GM12872 (cell line): ENCODE results near the gene CSF3R.

Experiments used
- TF ChIP-seq, protein P1 (sequence below): IDR thresholded peaks from 3 replicates; pipeline ENCODE4 v1.5.1; 2011; ENCODE audit warnings: low read depth, mild to moderate bottlenecking, low read length, moderate library complexity; ENCODE audit not compliant: insufficient read depth

CSF3R gene

DNA sequence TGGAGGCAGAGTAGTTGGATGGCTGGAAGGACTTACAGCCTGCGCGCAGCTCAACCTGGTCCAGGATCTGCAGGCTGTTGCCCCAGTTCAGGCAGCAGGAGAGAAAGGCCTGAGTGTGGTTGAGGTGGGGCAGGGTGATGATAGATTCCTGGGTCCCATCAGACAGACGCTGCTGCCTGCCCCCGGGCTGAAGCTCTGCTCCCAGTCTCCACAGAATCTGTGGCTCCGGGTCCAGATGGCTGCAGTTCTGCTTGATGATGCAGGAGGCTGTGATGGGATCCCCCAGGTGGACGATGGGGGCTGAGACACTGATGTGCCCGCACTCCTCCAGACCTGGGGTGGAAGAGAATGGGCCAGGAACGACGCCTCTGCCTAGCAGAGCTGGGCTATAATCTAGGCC, 7.4 kb downstream of the CSF3R start:
- TF ChIP-seq, protein P1, sequence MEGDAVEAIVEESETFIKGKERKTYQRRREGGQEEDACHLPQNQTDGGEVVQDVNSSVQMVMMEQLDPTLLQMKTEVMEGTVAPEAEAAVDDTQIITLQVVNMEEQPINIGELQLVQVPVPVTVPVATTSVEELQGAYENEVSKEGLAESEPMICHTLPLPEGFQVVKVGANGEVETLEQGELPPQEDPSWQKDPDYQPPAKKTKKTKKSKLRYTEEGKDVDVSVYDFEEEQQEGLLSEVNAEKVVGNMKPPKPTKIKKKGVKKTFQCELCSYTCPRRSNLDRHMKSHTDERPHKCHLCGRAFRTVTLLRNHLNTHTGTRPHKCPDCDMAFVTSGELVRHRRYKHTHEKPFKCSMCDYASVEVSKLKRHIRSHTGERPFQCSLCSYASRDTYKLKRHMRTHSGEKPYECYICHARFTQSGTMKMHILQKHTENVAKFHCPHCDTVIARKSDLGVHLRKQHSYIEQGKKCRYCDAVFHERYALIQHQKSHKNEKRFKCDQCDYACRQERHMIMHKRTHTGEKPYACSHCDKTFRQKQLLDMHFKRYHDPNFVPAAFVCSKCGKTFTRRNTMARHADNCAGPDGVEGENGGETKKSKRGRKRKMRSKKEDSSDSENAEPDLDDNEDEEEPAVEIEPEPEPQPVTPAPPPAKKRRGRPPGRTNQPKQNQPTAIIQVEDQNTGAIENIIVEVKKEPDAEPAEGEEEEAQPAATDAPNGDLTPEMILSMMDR, result no peak

DNA sequence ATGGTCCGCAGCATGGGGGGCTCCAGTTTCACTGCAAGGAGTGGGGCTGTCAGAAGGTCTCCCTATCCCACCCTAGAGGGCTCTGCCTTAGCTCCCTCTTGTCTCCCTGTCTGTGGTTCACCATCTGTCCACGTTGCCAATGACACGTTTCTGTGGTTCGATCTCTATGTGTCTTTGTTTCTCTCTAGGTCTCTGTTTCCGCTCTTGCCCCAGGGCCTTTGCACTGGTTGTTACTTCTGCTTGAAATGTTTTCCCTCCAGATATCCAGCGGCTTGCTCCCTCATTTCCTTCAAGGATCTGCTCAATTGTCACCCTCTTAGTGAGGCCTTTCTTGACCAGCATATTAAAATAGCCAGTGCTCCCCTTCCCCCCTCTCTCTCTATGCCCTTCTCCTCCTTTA, 10.1 kb downstream of the CSF3R start:
- TF ChIP-seq, protein P1, result no peak

DNA sequence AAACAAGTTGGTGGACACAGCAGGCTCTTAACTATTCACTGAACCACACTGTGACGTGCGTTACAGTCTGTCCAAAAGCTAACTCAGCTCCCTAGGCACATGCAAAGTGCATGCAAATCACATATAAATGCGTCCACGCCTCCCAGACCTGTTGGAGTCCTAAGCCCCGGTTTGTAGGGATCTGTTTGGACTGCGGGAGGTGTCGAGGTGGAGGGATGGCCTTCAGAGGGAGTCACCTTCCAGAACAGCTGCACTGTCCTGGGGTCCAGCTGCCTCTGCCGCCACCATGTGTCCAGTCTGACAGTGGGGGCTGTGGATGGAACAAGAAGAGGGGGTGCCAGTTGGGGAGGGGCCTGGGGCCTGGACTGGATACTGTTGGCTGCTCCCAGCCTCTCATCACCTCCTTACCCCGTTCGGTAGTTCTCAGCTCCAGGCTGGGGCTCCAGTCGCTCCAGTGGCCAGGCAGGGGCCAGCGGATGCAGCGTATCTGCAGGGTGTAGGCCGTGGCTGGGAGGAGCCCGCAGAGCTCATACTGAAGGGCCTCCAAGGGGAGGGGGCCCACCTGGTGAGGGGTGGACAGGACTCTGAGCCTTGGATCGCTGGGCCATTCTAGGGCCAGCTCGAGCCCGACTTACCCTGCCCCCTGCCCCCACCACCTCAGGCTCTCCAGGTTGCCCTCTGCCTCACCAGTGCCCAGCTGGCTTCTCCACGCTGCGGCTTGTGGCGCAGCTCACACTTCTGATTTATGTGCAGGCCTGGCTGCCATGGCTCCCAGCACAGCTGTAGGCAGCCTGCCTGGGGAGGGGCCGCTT, 10.7 kb downstream of the CSF3R start:
- TF ChIP-seq, protein P1, result no peak

DNA sequence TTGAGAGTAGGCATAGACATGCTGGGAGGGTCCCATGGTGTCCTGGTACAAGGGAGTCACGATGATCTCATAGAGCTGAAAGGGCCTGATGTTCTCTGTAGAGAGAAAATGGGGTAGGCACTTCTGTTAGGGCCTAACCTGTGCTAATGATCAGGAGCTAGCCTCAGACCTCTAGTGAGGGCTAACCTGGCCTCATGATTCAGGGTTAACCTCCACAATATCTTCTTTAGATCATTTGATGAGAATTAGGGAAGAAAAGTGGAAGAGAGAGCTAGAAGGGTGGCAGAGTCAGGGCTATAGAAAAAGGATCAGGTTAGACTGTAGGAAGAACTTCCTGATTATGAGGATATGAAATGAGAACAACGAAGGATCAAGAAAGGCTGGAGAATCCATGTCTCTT, 13.6 kb downstream of the CSF3R start:
- TF ChIP-seq, protein P1, result no peak

DNA sequence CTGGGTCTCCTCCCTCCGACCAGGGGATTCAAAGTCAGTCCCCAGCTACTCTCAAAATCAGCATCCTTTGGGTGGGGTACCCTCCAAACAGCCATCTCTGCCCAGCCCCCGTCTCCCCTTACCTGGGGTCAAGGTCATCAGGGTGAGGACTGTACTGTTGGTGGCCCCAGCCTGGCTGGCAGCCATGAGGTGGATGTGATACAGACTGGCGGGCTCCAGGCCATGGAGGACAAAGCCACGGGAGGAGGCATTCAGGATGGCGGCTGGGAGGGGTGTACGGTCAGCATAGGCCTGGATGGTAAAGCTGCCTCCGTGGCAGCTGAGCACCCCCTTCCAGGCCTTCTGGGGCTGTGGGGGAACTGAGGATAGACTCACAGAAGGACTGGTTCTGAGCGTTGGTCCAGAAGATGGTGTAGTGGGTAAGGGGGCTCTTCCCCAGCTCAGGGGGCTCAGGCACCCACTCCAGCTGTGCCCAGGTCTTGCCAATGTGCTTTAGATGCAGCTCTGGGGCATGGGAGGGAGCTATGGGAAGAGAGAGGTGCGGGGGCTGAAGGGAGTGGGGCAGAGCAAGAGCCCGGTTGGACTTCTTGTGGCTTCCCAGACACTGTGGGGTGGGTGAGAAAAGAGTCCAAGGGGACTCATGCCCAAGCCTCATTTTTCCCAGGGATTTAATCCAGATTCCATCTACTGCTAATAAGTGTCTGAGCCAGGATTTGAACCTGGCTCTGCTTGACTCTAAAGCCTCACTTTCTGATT, 14.8 kb downstream of the CSF3R start:
- TF ChIP-seq, protein P1, result no peak

DNA sequence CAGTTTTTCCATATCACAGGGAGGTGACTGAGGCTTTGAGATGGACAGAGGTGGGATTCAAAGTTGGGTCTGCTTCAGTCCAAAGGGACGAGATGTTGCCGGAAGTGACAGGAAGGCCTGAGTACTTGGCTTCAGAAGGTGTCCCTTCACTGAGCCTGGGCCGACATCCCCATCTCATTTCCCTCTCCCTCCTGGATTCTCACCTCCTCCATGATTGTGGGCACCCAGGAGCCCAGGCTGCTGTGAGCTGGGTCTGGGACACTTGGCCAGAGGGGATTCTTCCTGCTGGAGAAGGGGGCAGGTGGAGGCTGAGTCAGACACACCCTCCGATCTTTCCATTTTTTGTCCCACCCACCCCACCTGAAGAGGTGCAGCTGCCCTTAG, 15.7 kb downstream of the CSF3R start:
- TF ChIP-seq, protein P1, result no peak

DNA sequence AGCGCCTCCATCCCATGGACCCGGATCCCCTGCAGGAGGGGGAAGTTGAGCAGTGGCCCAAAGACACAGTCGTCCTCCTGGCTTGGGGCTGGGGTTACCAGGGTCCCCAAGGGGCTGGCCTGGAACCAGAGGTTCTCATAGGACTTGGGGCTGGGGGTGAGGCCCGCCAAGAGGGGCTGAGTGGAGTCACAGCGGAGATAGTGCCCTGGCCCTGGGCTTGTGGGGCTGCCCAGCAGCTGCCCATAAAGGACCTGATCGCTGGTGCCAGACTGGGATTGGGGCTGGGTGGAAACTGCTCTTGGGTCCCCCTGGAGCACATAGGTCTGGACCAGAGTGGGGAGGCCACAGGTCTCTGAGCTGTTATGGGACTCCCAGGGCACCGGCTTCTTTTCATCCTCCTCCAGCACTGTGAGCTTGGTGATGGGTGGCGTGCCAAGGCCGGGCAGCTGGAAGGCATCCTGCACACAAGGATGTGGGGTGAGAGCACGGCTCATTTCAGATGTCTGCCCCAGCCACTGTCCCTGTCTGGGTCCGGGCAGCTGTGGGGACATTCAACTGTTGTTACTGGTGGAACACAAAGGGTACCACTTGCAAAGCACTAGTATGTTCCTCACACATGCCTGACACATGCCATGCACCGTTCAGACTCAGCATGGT, 16.2 kb downstream of the CSF3R start:
- TF ChIP-seq, protein P1, result no peak
